ENCODE data around the gene RAPGEF1.

GRCh38 chr9:131545786-131546335 is 194.0 kb downstream of the RAPGEF1 start:
- TF ChIP-seq KDM1A (IDR thresholded peaks at IDR 0.05; ENCODE audit: low read depth) (no peak), EP300 (IDR thresholded peaks at IDR 0.05) (no peak), CHD2 (IDR thresholded peaks at IDR 0.05; ENCODE audit: low read length, partially characterized antibody) (no peak), JUN (IDR thresholded peaks at IDR 0.05) (no peak)
- TF ChIP-seq, protein P1, sequence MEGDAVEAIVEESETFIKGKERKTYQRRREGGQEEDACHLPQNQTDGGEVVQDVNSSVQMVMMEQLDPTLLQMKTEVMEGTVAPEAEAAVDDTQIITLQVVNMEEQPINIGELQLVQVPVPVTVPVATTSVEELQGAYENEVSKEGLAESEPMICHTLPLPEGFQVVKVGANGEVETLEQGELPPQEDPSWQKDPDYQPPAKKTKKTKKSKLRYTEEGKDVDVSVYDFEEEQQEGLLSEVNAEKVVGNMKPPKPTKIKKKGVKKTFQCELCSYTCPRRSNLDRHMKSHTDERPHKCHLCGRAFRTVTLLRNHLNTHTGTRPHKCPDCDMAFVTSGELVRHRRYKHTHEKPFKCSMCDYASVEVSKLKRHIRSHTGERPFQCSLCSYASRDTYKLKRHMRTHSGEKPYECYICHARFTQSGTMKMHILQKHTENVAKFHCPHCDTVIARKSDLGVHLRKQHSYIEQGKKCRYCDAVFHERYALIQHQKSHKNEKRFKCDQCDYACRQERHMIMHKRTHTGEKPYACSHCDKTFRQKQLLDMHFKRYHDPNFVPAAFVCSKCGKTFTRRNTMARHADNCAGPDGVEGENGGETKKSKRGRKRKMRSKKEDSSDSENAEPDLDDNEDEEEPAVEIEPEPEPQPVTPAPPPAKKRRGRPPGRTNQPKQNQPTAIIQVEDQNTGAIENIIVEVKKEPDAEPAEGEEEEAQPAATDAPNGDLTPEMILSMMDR (IDR thresholded peaks at IDR 0.05), result no peak
